Stimulated activated CD8-positive, alpha-beta memory T cell treated with anti-CD3 and anti-CD28 coated beads, Interleukin-12 subunit alpha, Interleukin-12 subunit beta, amount 100 ng/mL, for 24 hours (primary cell): ENCODE measurements around the gene HSPB7.
"Not testable (repeated sequence)": the region's sequence is repeated elsewhere in the genome, so short reads cannot be mapped to it uniquely, and the experiment has no call there.

Experiments
- DNase-seq: peaks from one replicate; pipeline ENCODE4 v3.0.0-alpha.2; 2020; ENCODE audit errors: extremely low read depth

HSPB7 gene

DNA sequence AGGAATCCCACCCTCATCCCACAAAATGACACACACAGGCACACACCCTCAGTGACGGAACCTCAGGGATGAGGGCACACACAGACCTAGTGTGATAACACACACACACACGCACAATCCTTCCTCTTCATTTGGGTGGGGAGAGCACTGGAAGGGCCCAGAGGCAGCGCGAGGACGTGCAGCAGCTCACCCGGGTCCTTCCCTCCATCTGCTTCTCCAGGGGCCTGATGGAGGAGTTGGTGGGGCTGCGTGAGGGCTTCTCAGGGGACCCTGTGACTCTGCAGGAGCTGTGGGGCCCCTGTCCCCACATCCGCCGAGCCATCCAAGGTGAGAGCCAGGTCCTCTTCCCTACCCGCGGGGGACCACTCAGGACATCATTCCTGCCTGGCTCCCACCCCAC is 4.5 kb upstream of the HSPB7 start:
- DNase-seq: no peak

GRCh38 chr1:16021681-16022080 is 3.8 kb upstream of the HSPB7 start, which contains the start of gene CLCNKA:
CLCNKA (plus strand) TSS chr1:16022036; CDS start chr1:16022620, 584 bp downstream.
- no peak for DNase-seq

GRCh38 chr1:16020878-16021277 is 3.0 kb upstream of the HSPB7 start:
- DNase-seq: not testable (repeated sequence)

GRCh38 chr1:16020325-16020724 is 2.5 kb upstream of the HSPB7 start:
- no peak for DNase-seq

DNA sequence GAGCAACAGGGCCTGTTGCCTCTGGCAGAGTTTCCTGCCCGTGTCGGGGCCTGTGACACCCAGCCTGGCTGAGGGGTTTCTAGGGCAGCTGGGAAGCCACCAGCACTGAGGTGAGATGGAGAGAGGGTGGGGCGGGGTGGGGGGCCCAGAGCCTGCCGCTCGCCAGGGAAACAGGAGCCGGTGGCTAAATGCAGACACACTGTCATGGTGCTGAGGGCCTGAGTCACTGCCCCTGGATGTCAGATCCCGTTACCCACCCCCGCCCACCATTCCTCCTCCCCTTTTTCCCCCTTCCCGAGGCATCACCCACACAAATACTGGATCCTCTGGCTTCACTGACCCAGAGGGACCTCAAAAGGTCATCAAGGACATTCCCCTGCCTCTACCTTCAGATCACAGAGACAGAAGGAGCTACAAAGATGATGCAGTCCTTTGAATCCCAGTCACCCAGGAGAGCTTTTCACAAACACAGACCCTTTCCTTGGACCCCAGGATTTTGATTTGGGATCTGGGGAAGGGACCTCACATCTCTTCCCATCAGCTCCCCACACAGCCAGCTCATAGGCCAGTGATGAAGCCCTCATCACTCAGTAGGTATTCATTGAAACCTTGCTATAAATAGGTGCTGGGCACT is 1.9 kb upstream of the HSPB7 start:
- DNase-seq: no peak

GRCh38 chr1:16018749-16019643 is 1.2 kb upstream of the HSPB7 start:
- no peak for DNase-seq

DNA sequence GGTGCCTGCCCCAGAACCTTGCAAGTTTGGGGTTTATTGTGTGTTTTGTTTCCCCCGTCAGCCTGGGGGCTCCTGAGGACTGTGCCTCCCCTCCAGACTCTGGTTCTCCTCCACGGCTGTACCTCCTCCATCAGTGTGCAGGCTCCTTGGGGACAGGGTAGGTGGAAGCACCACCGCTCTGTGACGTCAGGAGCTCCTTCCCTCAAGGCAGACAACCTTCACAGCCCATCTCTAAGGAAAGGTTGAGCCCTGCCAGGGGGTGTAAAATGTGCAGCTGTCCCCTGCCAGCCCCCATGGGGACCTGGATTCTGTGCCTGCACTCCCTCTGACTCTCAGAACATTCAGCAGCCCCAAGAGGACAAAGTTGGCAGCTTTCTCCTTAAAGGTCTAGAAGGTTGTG is 465 bp upstream of the HSPB7 start:
- DNase-seq: no peak

DNA sequence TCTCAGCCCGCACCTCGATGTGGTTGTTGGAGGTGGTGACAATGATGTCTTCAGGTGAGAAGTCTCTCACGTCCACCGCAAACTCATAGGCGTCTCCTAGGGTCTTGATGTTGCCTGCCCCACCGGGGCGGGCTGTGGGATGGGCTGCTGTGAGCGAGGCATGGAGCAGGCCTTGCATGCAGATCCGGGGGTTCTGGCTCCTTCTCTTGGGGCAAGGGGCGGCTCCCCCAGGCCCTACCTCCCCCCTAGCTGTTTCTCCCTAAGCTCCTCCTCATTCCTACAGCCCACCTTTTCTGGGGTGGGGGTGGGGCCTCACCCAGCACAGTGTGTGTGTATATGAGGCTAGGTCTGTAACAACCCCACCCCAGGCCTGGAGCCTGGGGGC is 775 bp downstream of the HSPB7 start:
- DNase-seq: no peak

GRCh38 chr1:16015960-16016901 is 1.6 kb downstream of the HSPB7 start:
- no peak for DNase-seq

GRCh38 chr1:16015491-16015890 is 2.4 kb downstream of the HSPB7 start:
- no peak for DNase-seq

DNA sequence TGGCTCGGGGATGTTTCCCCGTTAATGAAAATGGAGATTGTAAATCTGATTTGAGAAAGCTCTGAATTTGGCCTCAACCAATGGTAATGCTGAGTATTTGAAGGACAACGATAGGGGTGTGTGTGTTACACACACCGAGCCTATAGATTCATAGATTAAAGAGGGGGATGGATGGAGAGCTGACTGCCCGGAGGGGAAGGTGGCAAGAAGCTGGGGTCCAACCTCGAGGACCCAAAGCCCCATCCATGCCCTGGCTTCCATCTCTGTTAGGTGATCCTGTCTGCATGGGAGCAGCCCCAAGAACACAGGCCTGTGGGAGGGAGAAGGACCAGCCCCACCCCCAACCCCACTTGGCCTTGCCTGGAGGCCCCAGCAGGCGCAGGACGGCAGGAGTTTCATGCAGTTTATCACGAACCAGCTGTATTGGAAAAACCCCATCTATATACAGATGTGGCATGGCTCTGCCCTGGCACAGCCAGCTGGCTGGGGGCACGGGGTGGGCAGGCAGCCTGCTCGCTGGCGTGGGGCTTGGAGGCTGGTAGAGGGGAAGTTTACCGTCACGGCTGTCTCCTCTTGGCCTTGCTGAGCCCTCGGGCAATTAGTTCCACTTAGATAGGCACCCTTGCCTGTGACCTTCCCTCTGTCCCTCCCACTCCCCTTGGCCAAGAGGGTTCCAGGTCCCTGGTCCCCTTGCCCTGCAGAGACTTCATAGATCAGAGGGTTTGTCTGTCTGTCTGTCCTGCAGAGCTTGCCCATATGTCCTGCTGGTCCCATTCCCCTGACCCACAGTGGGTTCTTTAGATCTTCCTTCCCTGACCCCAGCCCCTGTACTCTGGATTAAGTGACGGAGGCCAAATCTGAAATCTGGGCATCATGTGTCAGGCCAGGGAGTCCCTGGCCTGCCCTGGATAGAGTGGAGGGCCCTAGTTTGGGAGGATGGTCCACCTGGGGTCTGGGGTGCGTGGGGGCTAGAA is 3.0 kb downstream of the HSPB7 start:
- no peak for DNase-seq

DNA sequence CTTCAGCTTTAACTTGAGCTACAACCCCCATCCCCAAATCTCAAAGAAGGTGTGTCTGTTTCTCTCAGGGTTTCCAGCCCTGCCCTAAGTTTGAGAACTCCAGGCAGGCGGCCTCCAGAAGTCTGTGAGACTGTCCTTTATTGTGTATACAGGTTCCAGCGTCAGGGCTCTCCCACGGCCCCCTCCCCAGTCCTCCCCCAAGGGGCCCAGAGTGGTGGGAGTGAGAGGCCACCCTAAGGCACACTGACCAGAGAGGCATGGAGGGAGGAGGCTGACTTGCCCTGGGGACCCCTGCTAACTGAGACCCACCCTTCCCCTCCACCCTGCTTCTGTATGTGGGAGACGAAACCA is 4.0 kb downstream of the HSPB7 start:
- no peak for DNase-seq

- no peak for DNase-seq
Observed at GRCh38 chr1:16013220-16013907, 4.5 kb downstream of the HSPB7 start.

- no peak for DNase-seq
Observed at GRCh38 chr1:16012590-16013219, 5.1 kb downstream of the HSPB7 start.

DNA sequence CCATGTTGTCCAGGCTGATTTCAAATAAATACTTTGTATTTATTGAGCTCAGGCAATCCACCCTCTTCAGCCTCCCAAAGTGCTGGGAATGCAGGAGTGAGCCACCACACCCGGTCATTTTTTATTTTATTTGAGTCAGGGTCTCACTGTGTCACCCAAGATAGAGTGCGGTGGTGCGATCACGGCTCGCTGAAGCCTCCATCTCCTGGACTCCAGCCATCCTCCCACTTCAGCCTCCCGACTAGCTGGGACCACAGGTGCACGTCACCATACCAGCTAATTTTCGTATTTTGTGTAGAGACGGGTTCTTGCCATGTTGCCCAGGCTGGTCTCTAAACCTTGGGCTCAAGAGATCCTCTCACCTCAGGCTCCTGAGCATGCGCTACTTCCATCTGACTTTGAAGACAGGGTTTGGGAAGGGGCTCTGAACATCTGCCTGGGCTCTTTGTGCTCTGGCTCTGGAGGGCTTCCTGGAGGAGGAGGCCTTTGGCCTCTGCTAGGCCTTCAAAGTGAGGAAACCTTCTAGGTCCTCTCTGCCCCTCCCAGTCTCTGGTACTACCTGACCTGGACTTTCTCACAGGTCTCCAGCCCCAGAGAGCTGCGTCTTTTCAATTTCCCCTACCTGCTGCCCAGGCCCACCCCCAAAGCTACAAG is 5.8 kb downstream of the HSPB7 start:
- DNase-seq: no peak

GRCh38 chr1:16010837-16011236 is 7.0 kb downstream of the HSPB7 start:
- no peak for DNase-seq

DNA sequence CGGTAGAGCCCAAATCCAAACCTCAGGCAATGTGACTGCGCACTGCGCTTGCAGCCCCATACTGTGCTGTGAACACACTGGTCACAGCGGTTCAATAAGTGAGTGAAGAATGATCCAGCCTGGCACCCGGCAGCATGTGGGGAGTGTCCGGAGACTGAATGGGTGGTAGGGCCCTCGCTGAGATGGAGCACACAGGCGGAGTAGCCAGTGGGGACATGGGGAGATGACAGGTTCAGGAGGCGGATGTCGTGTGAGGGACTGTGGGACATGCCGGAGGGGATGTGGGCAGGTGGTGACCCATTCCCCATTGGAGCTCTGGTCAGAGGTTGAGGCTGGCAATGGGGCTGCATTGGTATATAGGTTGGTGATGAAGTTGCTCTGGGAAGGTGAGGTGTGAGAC is 8.2 kb downstream of the HSPB7 start:
- DNase-seq: no peak

- no peak for DNase-seq
Observed at GRCh38 chr1:16009030-16009460, 8.8 kb downstream of the HSPB7 start.

GRCh38 chr1:16007671-16008341 is 10.0 kb downstream of the HSPB7 start:
- no peak for DNase-seq
